ENCODE results near the gene TCHHL1.
"Not testable (repeated sequence)": the region's sequence is repeated elsewhere in the genome, so short reads cannot be mapped to it uniquely, and the experiment has no call there.

Gene TCHHL1

DNA sequence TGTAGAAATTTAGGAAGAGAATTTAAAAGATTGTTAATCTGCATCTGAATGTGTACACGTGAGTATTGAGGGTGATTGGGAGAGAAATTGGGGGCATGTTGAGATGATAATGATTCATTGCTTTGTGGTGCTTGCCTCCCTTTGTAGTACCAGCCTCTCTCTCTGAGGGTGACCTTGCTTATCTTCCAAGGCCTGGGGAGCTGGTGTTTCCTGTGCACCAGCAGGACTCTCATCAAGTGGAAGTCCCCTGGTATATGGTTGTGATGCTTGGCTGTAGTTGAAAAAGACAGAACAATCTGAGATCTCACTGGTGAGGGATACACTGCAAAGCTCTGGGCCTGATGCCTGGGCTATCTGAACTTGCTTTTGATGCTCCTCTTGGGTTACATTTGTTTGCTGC, 4.0 kb downstream of the TCHHL1 start:
- no peak for DNase-seq

DNA sequence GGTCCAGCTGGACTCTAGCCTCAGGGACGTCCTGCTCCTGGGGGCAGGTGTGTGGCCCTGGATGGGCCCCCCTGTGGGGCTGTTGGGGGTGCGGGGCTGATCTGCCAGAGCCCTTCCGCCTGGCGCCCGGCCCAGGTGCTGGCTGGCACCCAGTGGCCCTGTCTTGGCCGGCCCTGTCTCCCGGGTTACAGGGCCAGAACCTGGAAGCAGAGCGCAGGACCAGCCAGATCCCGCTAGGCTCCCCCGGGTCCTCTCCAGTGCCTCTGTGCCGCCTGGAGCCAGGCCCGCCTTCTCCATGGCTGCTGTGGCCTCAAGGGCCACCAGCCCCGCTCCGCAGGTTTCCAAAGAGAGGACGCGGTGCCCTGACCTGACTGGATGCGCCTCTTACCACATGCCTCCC, 7.8 kb downstream of the TCHHL1 start:
- DNase-seq = not testable (repeated sequence)

DNA sequence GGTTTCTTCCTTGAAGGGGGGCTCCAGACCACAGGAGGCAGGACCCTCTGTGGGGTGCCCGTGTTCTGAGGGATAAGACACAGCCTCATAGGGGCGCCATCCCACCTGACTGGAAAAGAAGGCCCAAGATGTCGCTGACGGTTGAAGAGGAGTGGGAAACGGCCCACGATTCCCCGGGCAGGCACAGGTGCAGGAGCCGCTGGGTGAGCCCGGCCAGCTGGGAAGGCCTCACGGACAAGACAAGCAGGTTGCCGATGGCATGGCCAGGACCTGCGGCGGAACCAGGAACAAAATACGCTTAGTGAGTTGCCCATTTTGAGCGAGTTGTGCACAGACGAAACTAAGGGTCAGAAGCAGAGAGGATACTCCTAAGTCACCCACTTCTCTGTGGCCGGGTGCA, 8.4 kb downstream of the TCHHL1 start:
- not testable (repeated sequence) for DNase-seq

DNA sequence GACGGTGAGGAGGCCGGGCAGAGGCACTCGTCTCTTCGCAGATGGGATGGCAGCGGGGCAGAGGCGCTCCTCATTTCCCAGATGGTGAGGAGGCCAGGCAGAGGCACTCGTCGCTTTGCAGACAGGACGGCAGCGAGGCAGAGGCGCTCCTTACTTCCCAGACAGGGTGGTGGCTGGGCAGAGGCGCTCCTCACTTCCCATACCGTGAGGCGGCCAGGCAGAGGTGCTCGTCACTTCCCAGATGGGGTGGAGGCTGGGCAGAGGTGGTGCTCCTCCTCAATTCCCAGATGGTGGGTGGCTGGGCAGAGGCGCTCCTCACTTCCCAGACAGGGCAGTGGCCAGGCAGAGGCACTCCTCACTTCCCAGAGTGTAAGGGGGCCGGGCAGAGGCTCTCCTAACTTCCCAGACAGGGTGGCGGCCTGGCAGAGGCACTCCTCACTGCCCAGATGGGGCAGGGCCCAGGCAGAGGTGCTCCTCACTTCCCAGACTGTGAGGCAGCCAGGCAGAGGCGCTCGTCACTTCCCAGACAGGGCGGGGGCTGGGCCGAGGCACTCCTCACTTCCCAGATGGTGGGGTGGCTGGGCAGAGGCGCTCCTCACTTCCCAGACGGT, 9.9 kb downstream of the TCHHL1 start:
- no peak for DNase-seq

DNA sequence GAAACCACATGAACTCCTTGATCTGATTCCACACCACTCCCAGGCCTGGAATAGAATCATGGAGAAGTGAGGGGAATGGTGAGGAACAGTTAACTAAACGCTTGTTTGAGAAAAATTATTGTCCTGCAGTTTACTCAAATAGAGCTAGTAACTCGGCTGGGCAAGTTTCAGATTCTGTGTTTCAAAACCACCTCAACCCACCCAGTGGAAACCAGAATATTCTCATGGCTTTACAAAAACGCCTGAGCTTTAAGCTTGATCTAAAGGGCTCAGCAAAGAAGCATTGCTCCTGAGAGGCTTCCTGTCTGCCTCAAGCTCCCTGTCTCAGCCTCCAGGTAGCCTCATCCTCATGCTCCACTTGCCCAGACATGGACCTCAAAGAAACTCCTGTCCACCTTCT, 16.6 kb downstream of the TCHHL1 start:
- no peak for DNase-seq

DNA sequence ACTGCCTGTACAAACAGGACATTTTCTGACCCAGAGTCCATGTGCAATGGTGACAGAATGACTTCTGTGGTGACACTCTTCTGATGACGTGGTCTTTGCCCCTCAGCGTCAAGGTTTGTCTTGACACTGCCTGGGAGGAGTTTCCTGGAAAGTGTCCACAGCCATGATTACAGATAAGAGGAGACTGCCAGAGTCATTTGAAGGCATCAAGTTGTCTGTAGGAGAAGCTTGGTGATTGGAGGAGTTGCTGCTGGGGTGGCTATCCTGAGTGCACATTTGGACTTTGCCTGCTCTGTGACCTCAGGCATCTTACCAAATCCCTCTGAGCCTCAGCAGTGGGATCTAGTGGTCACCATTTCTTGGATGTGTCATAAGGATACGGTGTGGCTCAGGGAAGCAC, 17.7 kb downstream of the TCHHL1 start:
- no peak for DNase-seq

DNA sequence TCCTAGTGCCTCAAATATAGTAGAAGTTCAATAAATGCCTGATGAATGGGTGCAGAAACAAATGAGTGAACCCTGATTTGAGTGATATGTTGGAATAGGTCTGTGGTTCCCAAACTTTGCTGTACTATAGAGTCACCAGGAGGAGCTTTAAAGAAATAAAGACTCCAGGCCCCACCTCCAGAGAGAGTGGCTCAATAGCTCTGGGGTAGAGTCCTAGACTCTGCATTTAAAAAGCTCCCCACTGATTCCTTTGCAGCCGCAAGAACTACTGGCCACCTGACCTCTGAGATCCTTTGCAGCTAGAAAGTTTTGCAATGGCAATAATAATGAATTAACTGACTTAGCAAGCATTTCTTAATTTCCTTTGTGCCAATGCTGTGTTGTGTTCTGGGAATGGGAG, 20.9 kb downstream of the TCHHL1 start:
- no peak for DNase-seq

DNA sequence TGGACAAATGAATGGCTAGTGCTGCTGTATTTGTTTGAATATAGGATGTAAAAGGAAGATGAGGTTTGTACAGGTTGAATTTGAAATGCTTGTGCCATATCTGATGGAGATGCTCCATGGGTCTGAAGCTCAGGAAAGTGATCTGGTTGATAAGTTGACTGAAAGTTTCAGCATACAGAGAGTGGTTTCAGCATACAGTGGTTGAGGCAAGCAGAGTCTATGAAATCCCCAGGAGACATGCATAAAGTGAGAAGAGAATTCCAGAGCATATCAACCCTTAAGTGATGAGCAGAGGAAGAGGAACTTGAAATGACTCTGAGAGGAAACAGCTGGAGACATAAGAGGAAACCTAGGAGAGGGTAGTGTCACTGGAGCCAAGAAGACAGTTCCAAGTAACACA, 21.7 kb downstream of the TCHHL1 start:
- no peak for DNase-seq

DNA sequence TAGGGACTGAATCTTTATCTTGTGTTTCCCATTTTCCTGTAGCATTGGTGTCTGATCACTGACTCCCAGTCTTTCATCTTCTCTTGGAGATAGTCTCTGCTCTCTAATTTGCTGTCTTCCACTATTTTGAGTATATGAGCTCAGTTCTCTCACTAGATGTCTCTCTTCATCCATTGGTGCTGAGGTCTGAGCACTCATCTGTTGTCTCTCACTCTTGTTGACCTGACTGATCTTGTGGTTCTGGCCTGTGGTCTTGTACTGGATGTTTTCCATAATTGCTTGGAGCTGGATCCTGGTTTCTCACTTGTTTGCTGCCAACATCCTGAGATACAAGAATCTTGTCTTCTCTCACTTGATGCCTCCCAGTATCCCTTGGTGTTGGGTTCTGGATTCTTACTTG, 26.9 kb downstream of the TCHHL1 start:
- DNase-seq = no peak

DNA sequence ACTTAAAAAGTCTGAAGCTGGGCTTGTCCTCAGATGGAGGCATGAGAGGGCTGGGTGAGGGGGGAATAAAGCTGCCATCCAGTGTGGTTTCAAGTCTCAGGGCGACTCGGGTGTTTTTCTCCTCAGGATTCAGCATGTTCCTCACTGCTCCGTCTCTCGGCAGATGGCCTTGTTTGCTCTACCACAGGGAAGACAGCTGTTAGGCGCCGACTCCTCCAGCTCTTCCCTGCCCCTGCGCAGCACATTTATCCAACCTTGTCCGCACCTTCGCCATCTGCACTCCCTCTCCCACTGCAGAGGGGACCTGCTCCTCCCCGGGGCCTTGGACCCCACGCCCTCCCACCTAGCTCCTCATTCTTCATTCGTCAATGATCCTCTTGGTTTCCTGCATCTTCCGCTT, 35.5 kb downstream of the TCHHL1 start:
- no peak for DNase-seq

DNA sequence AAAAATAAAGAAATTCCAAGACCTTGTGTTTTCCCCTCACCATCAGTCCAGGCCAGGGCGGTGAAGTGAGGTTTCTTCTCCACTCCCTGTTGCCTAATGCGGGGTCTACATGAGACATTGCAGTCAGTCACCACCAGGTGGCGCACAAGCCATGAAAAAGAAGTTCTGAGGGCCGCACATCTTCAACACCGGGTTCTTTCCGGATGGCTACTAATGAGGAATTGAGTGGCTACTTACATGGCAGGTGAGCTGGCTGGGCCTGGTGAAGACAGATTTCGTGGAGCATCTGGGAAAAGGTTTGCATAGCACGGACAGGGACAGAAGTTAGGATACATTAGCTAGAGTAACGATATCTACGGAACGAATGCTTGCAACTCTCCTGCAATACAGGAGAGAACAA, 36.3 kb downstream of the TCHHL1 start:
- DNase-seq = peak; percentile 73

DNA sequence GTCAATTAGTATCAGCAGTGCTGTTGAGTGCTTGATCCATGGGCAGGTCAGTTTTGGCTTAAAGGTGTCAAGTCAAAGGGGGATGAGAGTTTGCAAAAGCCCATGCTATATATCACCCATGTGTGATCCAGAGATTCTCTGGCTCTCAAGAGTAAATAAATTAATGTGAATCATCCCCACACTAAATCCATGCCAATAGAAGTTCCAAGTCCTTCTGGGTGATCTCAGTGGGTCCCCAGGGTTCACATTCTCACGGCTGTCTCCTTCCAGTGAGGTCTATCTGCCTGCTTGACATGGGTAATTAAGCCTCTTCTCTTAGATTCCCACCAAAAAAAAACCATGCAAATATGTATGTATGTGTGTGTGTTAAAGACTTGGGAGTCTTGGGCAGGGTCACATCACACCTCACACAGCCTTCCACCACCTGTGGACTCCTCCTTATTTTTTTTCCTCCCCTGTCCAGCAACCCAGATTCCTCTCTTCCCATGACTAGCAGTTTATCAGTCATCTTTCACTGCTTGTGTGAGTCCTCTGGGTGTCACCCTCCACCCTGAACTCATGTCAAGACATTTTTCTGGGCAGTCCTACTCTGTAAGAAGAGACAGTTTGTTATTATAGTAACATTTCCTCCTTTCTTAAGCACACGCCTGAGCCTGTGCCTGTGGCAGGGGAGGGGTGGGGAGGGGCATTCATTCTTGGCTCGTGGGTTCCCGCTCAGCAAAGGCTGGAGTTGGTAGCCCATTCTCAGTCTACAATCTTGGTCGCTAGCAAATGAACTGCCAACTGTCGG, 37.8 kb downstream of the TCHHL1 start:
- no peak for DNase-seq

DNA sequence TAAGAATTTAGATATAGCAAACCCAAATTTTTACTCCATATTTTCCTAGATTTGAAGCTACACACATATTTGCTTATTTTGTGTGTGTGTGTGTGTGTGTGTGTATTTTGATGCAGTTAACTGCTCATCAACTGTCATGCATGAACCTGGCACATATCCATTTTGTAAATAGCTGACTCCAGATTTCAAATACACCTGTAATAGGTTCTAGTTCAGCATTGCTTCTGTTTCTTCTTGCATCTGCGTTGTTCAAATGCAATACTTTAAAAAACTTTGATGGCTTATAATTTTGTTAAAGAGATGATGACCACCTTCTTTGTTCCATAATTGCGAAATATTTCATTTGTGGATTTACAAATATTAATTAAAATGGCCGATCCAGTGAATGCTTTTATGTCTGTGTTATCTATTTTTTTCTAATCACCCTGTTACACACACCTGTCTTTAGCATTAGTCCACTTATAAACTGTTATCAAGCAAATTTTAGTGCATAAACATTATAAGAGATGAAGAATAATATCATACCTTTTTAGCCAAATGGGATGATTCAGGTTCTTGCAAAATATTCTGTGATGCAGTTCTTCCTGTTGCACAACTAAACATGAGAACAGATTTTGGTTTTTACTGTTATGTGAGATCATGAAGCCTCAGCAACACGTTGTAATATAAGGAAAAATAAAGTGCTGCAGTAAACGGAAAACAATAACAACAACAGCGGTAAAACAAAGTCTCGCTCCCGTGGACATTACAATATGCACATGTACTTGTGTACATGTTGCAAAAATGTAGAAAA, 39.4 kb downstream of the TCHHL1 start:
- DNase-seq = no peak

DNA sequence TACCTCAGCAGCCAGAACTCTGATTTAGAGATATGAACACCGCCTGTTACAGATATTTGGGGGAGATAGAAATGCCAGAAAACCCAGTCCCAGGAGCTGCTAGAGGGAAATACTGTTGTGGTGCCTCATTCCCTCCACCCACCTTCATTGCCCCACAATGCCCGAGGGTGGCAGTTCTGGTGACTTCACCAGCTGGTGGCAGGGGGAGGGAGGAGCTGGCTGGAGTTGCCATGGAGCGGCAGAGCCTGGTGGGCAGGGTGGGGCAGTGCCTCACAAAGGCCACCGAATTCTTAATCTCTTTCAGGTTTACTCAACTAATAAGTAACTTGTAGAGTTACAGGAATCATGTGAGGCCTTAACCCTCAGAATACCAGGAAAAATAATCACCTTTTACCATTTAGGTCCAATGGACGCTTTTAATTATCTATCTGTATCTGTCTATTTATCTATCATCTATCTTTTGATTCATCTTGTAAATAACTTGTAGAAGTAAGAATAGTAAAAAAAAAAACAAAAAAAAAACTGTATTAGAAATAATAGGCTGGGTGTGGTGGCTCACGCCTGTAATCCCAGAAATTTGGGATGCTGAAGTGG, 40.4 kb downstream of the TCHHL1 start:
- DNase-seq = no peak

DNA sequence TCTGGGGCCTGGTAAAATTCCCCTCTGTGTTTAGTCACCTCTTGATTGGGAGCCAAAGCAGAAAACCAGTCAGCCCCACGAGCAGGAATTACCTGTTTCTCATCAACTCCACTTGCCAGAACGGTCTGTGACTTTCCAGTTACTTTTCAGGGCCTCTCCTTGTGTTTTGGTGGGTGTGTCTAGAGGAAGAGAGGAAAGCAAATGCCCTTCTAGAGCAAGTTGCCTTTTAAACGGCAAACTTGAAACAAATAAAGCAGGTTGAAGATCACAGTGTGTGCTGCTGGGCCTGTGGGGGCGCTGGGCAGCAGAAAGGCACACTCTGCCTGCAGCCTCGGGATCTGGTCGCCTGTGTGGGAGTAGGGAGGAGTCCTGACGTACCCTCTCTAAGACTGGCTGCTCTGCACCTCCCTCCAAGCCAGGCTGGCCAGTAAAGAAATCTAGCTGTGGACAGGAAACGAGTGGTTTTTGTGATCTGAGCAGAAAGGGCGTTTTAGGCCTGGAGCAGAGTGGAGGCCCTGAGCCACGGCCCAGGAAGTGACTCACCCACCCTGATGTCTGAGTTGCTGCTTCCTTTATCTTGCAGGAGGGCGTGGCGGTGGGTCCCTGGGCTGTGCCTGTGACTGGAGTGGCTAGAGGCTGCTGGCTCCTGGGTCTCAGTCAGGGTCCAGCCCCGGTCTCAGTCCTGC, 41.0 kb downstream of the TCHHL1 start:
- DNase-seq = peak; percentile 89

DNA sequence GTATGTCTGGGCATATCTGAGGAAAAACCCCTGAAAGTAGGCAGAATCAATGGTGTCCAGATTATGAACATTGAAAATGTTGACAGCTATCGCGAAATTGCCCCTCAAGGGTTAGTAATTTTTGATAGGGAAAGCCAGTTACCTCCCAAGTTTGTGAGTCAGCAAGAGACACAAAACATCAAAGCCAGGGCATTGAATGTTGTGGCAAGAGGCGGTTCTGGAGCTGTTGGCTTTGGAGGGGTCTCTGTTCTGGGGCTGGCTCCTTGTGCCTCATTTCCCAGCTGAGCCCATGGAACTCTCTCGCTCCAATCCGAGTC, 41.5 kb downstream of the TCHHL1 start:
- no peak for DNase-seq

DNA sequence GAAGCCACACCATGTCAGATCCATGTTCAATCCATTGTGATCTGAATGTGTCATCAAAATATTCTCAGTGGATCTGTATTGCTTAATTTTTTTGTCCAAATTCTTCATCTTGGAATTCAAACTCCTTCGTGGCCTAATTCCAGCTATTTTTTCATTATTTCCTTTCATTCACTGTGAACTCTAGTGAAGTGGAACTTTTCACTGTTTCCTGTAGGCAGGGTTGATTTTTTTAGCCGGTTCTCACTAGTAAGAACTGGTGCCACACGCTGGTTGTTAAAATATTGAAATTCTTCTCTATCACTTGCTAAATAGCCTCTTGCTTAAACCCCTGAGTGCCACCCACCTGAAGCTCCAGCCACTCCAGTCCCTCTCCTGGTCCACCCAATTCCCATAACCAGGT, 44.5 kb downstream of the TCHHL1 start:
- no peak for DNase-seq

DNA sequence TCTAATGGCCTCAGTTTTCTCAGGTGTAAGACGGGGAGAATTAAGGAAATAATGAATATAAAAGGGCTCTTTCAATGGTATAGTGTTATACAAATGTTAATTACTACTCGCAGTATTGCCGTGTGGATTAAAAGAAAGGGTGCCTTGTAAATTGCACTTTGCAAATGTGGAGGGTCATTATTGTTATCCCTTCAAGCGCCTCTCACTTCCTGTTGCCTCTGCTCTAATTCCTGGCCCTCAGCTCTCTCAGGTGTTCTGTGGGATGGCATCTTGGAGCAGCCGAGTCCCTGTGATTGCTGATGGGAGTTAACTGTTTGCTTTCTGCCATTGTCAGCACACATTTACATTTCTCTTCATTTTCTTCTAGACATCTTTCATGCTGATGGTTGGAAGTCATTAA, 45.0 kb downstream of the TCHHL1 start:
- DNase-seq = no peak

DNA sequence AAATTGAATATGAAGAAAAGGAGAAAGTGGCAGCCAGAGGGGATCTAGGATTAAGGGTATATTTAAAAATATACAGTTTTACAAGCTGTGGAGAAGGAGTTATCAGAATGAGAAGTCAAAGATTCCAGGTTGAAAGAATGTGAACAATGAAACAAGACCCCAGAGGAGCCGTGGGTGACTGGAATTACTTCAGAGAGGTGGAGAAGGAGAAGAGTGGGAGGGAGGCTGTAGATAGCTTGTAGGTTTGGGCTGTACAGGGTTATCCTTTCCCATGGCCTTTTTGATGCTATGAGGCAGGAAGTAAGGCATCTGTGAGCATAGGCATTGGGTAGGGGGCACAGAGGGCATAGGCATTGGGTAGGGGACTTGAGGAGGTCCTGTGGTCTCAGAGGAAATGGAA, 46.8 kb downstream of the TCHHL1 start:
- DNase-seq = no peak

DNA sequence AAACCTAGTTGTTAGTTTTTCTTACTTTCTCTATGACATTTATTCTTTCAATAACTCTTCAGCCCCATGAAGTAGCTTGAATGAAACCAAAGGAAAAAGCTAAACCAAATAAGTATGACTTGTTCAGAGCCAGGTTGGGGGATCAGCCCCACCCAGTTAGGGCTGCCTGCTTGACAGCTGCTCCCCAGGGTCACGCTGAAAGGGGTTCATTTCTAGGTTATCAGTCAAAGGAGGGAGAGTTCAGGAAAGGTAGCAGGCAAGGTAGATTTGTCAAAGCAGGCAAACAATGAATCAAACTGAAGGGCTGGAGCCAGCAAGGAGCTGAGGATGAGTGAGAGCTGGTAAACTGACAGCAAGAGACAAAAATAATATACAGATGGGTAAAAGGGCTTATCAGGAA, 49.0 kb downstream of the TCHHL1 start:
- no peak for DNase-seq

DNA sequence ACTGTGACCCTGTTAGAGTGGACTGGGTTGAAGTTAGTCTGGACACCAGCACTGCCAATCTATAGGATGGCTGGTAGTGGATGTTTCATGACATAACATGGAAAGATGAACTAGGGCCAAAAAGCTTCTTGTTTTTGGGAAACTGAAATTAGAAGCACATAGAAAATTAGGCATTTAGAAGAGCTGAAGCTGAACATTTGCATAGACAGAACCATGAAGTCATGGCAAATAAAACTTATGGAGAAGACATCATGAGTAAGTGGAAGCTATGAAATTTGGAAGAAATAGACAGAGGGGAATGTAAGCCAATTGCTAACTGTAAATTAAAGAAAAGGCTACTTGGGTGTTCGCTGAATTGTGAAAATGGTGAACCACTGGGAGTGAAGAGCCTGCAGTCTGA, 49.4 kb downstream of the TCHHL1 start:
- DNase-seq = no peak

DNA sequence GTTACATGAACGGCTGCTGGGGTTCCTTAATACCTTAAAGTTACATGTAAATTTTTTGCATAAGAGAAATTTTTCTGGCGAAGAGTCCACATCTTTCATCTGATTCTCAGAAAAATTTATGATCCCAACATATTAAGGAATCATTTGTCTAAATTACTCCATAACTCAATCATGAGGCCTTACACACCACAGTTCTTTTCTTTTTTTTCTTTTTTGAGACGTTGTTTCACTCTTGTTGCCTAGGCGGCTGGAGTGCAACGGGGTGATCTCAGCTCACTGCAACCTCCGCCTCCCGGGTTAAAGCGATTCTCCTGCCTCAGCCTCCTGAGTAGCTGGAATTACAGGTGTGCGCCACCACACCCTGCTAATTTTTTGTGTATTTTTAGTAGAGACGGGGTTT, 50.0 kb downstream of the TCHHL1 start:
- DNase-seq = no peak
